SK-N-SH (cell line): ENCODE results near the gene CYP51A1.

Experiments
- EZH2phosphoT487 ChIP-seq: fragments of 200-600 bp; sonication (generic); IDR thresholded peaks from 2 replicates; pipeline ENCODE4 v1.6.1; 2017; ENCODE audit warnings: low read depth, mixed run types, mild to moderate bottlenecking, antibody characterized with exemption, moderate library complexity, borderline replicate concordance
- FOXJ3 ChIP-seq: sonication (generic); formaldehyde crosslinking; IDR thresholded peaks from 2 replicates; pipeline ENCODE4 v1.5.1; 2020; ENCODE audit warnings: mild to moderate bottlenecking, missing genetic modification reagents
- GATA2 ChIP-seq: sonication (generic); formaldehyde crosslinking; IDR thresholded peaks from 2 replicates; pipeline ENCODE4 v1.5.0; 2020; ENCODE audit warnings: mild to moderate bottlenecking, missing genetic modification reagents
- JUND ChIP-seq: IDR thresholded peaks from 2 replicates; pipeline ENCODE4 v1.4.0; 2012
- POLR2AphosphoS5 ChIP-seq: IDR thresholded peaks from 2 replicates; pipeline ENCODE4 v1.6.1; 2012; ENCODE audit warnings: low read depth, low read length
- RAD21 ChIP-seq: IDR thresholded peaks from 2 replicates; pipeline ENCODE4 v1.6.1; 2012; ENCODE audit warnings: mild to moderate bottlenecking, low read length
- YY1 ChIP-seq: IDR thresholded peaks from 2 replicates; pipeline ENCODE4 v1.4.0; 2012; ENCODE audit warnings: low read depth, mild to moderate bottlenecking
- TF ChIP-seq, protein P1 (sequence below): fragments of 200-600 bp; sonication (generic); IDR thresholded peaks from 2 replicates; pipeline ENCODE4 v1.6.1; 2017; ENCODE audit warnings: antibody characterized with exemption, mild to moderate bottlenecking, moderate library complexity
- TF ChIP-seq, protein P2 (sequence below): IDR thresholded peaks from 2 replicates; pipeline ENCODE4 v1.6.1; 2012; ENCODE audit warnings: mild to moderate bottlenecking, low read depth, low read length, moderate library complexity
- TF ChIP-seq, protein P3 (sequence below): IDR thresholded peaks from 2 replicates; pipeline ENCODE4 v1.4.0; 2012; ENCODE audit warnings: low read depth, borderline replicate concordance
- TF ChIP-seq, protein P4 (sequence below): IDR thresholded peaks from 2 replicates; pipeline ENCODE4 v1.4.0; 2012; ENCODE audit warnings: low read depth

DNA sequence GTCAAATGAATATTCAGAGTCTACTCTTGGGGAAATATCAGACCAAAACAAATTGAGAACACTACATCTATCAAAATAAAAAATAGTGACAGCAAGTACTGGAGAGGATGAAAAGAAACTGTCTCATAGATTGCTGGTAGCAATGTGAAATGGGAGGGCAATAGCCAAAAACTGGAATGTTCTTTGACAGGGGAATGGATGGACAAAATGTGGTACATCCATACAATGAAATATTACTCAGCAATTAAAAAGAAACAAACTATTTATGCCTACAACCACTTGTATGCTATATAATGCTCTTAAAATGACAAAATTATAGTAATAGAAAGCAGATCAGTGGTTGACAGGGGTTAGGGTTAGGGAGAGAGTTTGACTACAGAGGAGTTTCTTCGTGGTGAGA is 46.0 kb downstream of the CYP51A1 start:
- TF ChIP-seq, protein P1, sequence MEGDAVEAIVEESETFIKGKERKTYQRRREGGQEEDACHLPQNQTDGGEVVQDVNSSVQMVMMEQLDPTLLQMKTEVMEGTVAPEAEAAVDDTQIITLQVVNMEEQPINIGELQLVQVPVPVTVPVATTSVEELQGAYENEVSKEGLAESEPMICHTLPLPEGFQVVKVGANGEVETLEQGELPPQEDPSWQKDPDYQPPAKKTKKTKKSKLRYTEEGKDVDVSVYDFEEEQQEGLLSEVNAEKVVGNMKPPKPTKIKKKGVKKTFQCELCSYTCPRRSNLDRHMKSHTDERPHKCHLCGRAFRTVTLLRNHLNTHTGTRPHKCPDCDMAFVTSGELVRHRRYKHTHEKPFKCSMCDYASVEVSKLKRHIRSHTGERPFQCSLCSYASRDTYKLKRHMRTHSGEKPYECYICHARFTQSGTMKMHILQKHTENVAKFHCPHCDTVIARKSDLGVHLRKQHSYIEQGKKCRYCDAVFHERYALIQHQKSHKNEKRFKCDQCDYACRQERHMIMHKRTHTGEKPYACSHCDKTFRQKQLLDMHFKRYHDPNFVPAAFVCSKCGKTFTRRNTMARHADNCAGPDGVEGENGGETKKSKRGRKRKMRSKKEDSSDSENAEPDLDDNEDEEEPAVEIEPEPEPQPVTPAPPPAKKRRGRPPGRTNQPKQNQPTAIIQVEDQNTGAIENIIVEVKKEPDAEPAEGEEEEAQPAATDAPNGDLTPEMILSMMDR, result no peak
- TF ChIP-seq JUND, result no peak
- TF ChIP-seq EZH2phosphoT487, result no peak
- TF ChIP-seq, protein P2, sequence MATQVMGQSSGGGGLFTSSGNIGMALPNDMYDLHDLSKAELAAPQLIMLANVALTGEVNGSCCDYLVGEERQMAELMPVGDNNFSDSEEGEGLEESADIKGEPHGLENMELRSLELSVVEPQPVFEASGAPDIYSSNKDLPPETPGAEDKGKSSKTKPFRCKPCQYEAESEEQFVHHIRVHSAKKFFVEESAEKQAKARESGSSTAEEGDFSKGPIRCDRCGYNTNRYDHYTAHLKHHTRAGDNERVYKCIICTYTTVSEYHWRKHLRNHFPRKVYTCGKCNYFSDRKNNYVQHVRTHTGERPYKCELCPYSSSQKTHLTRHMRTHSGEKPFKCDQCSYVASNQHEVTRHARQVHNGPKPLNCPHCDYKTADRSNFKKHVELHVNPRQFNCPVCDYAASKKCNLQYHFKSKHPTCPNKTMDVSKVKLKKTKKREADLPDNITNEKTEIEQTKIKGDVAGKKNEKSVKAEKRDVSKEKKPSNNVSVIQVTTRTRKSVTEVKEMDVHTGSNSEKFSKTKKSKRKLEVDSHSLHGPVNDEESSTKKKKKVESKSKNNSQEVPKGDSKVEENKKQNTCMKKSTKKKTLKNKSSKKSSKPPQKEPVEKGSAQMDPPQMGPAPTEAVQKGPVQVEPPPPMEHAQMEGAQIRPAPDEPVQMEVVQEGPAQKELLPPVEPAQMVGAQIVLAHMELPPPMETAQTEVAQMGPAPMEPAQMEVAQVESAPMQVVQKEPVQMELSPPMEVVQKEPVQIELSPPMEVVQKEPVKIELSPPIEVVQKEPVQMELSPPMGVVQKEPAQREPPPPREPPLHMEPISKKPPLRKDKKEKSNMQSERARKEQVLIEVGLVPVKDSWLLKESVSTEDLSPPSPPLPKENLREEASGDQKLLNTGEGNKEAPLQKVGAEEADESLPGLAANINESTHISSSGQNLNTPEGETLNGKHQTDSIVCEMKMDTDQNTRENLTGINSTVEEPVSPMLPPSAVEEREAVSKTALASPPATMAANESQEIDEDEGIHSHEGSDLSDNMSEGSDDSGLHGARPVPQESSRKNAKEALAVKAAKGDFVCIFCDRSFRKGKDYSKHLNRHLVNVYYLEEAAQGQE, result no peak
- TF ChIP-seq RAD21, result no peak
- no peak for TF ChIP-seq GATA2 (CRISPR knock-in tag)
- TF ChIP-seq, protein P3, sequence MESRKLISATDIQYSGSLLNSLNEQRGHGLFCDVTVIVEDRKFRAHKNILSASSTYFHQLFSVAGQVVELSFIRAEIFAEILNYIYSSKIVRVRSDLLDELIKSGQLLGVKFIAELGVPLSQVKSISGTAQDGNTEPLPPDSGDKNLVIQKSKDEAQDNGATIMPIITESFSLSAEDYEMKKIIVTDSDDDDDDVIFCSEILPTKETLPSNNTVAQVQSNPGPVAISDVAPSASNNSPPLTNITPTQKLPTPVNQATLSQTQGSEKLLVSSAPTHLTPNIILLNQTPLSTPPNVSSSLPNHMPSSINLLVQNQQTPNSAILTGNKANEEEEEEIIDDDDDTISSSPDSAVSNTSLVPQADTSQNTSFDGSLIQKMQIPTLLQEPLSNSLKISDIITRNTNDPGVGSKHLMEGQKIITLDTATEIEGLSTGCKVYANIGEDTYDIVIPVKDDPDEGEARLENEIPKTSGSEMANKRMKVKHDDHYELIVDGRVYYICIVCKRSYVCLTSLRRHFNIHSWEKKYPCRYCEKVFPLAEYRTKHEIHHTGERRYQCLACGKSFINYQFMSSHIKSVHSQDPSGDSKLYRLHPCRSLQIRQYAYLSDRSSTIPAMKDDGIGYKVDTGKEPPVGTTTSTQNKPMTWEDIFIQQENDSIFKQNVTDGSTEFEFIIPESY, result no peak
- TF ChIP-seq, protein P4, sequence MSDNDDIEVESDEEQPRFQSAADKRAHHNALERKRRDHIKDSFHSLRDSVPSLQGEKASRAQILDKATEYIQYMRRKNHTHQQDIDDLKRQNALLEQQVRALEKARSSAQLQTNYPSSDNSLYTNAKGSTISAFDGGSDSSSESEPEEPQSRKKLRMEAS, result no peak
- no peak for TF ChIP-seq POLR2AphosphoS5
- no peak for TF ChIP-seq FOXJ3 (CRISPR knock-in tag)
- no peak for TF ChIP-seq YY1
